Esophagus muscularis mucosa (tissue), 4 donors: ENCODE results near the gene PPME1. TPM values are rescaled to one million over a fixed set of nuclear protein-coding genes. Genes with fewer than 3 reads are reported as not detected.
"Not testable (repeated sequence)": the region's sequence is repeated elsewhere in the genome, so short reads cannot be mapped to it uniquely, and the experiment has no call there.

Experiments
- DNase-seq: peaks from one replicate; pipeline ENCODE4 v3.0.0-alpha.2; 2017; ENCODE audit errors: extremely low spot score
- H3K27ac ChIP-seq, 4 donors: fragments of 200-600 bp; sonication (generic); replicated peaks in 1 of 4; 1 replicate in 3 of 4; 2 replicates in 1 of 4; pipeline ENCODE4 v1.5.1; 2016 to 2019; ENCODE audit warnings: mild to moderate bottlenecking in 1 of 4
- H3K27me3 ChIP-seq, 4 donors: fragments of 200-600 bp; sonication (generic); one replicate each; pipeline versions ENCODE4 v1.5.1 to v1.6.0; 2016 to 2019
- H3K36me3 ChIP-seq, 4 donors: fragments of 200-600 bp; sonication (generic); one replicate each; pipeline ENCODE4 v1.5.1; 2016 to 2019
- H3K4me1 ChIP-seq, 4 donors: fragments of 200-600 bp; sonication (generic); one replicate each; pipeline ENCODE4 v1.5.1; 2016 to 2019
- H3K4me3 ChIP-seq, 4 donors: fragments of 200-600 bp; sonication (generic); 1 replicate in 2 of 4; 2 replicates in 2 of 4; pipeline ENCODE4 v1.5.1; 2016 to 2019; ENCODE audit warnings: mild to moderate bottlenecking in 4 of 4, moderate library complexity in 1 of 4
- H3K9me3 ChIP-seq, 4 donors: fragments of 200-600 bp; sonication (generic); 1 replicate in 3 of 4; 2 replicates in 1 of 4; pipeline ENCODE4 v1.5.1; 2016 to 2019
- EP300 ChIP-seq: sonication (generic); formaldehyde crosslinking; IDR thresholded peaks from one replicate; pipeline ENCODE4 v1.6.1; 2017; ENCODE audit warnings: antibody characterized with exemption
- POLR2A ChIP-seq: fragments of 450-650 bp; IDR thresholded peaks from one replicate; pipeline ENCODE4 v1.6.1; 2017; ENCODE audit warnings: antibody characterized with exemption, moderate library complexity, mild to moderate bottlenecking, low read depth
- POLR2AphosphoS5 ChIP-seq, 2 donors: sonication (generic); formaldehyde crosslinking; IDR thresholded peaks; one replicate each; pipeline ENCODE4 v1.6.1; 2017; ENCODE audit warnings: antibody characterized with exemption in 2 of 2
- WGBS: methylation state at CpG from one replicate; pipeline ENCODE4 v1.1.5; 2018; 5-methylcytosine and 5-hydroxymethylcytosine counted together
- intact Hi-C: fragments of 100-400 bp; cut with DNase I; formaldehyde crosslinking; loops from one replicate; pipeline ENCODE4 v1.15.1; 2023
- total RNA-seq, 4 donors: library from RNA; depleted of rRNA; stranded (reverse); fragments of >200 nt; gene quantifications; one replicate each; pipeline versions ENCODE4 v1.1.0 to v1.2.1, GENCODE V29; 2016
- TF ChIP-seq, protein P1 (sequence below), 3 experiments: fragments of 200-600 bp in 2 of 3; fragments of 450-650 bp in 1 of 3; sonication (generic) in 2 of 3; IDR thresholded peaks; one replicate each; pipeline ENCODE4 v1.5.1; 2017 to 2019; ENCODE audit warnings: antibody characterized with exemption in 3 of 3, mild to moderate bottlenecking in 2 of 3, moderate library complexity in 1 of 3

PPME1 gene
- total RNA-seq, 4 donors from 2014 or later, result 25.3 to 45.2 (median 31.0) TPM

DNA sequence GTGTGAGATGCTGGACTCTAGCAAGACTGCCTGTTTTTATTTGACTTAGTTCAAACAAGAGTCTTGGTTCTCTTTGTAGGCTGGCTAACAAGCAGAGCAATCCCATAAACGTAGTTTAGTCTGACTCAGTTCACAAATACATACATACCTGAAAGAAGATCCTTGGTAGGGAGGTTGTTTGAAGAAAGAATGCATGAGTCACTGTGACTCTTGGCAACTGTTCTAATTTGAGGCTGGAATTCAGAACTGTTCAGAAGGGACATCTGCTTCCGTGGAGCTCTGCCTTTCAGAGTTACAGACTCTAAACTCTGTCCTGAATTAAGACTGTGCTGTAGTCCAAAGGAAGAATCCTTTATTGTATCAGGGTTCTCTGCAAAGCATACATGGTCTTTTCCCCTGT lies 32.5 kb upstream of the PPME1 start:
- no peaks in the 10 kb centered on the region for H3K9me3 ChIP-seq
- intact Hi-C loops, result loop anchor here (5.0 kb wide), 1 partner anchor 34 kb away; the partner anchor contains the start of genes C2CD3 and PPME1
- H3K36me3 ChIP-seq, result peaks cover 0 to 34% (median 9%) of the 10 kb centered on the region in 4 donors
- 35% methylated on average over 2 of the region's 2 CpGs for WGBS
- peak overlapping the region in 2 of 4 donors; percentile 3 to 4 for H3K4me3 ChIP-seq
- peak overlapping the region; percentile 76 to 81 (median 78) for H3K27ac ChIP-seq
- peaks cover 17 to 57% (median 33%) of the 10 kb centered on the region in 4 donors for H3K4me1 ChIP-seq
- no peaks in the 10 kb centered on the region for H3K27me3 ChIP-seq
- TF ChIP-seq, protein P1, sequence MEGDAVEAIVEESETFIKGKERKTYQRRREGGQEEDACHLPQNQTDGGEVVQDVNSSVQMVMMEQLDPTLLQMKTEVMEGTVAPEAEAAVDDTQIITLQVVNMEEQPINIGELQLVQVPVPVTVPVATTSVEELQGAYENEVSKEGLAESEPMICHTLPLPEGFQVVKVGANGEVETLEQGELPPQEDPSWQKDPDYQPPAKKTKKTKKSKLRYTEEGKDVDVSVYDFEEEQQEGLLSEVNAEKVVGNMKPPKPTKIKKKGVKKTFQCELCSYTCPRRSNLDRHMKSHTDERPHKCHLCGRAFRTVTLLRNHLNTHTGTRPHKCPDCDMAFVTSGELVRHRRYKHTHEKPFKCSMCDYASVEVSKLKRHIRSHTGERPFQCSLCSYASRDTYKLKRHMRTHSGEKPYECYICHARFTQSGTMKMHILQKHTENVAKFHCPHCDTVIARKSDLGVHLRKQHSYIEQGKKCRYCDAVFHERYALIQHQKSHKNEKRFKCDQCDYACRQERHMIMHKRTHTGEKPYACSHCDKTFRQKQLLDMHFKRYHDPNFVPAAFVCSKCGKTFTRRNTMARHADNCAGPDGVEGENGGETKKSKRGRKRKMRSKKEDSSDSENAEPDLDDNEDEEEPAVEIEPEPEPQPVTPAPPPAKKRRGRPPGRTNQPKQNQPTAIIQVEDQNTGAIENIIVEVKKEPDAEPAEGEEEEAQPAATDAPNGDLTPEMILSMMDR (IDR thresholded peaks at IDR 0.05), result no peak
- TF ChIP-seq POLR2A (no peak), POLR2AphosphoS5 (IDR thresholded peaks at IDR 0.05) (peak; percentile 30 to 76), EP300 (no peak)
- DNase-seq, result no peak

DNA sequence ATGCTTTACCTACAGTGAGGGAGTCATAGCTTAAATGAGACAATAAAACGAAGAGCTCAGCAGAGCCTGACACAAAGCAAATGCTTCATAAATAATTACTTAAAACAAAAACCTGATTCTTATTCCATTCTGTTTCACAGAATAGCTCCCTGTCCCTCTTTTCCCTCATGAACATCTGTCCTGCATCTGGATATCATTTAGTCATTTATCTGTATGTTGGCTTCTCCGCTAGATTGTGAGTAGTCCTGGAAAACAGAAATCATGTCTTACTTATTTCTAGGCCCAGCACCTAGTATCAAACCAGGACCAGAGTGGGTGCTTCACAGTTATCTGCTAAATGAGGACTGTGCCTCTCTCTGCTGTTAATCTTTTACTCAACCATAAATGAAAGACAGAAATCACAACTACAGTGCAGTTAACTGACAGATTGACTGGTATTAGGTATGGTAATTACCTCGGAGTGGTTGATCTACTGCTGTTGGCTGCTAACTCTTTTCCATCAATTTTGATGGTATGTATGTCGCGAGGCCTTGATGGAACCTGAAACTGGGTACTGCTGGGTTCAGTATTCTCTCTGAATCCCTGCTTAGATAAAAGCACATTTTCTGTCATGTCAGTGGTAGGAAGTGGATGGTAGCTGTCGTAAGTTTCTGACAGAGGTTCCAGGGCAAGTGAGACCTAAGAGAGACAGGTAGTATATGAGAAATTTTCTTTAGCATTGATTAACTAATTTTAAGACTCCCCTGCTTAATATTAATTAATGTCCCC lies 31.8 kb upstream of the PPME1 start:
- TF ChIP-seq POLR2AphosphoS5 (IDR thresholded peaks at IDR 0.05), result no peak
- TF ChIP-seq POLR2A, result no peak
- no peak for TF ChIP-seq EP300
- TF ChIP-seq, protein P1 (IDR thresholded peaks at IDR 0.05), result no peak
- no peak for DNase-seq
- no peak overlapping the region for H3K4me3 ChIP-seq
- H3K27me3 ChIP-seq, result no peaks in the 10 kb centered on the region
- no peaks in the 10 kb centered on the region for H3K9me3 ChIP-seq
- WGBS, result 83% methylated on average over 6 of the region's 6 CpGs
- peaks cover 17 to 56% (median 33%) of the 10 kb centered on the region in 4 donors for H3K4me1 ChIP-seq
- peaks cover 0 to 27% (median 8%) of the 10 kb centered on the region in 4 donors for H3K36me3 ChIP-seq
- intact Hi-C loops, result loop anchor here (5.0 kb wide), 1 partner anchor 33 kb away; the partner anchor contains the start of genes C2CD3 and PPME1
- peak overlapping the region; percentile 76 to 81 (median 78) for H3K27ac ChIP-seq

DNA sequence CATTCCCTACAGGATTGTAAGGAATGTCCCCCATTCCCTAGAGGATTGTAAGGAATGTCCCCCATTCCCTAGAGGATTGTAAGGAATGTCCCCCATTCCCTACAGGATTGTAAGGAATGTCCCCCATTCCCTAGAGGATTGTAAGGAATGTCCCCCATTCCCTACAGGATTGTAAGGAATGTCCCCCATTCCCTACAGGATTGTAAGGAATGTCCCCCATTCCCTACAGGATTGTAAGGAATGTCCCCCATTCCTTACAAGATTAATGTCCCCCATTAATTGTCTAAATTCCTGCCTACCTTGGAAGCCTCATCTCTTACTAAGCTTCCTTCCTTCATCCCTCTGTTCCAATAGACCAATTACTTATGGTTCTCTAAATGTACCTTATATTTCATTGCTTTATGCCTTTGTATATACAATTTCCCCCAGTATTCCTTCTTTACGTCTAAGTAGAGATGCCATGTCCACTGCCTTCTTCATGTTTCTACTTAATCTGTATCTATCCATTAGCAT lies 31.1 kb upstream of the PPME1 start:
- H3K9me3 ChIP-seq, DNase-seq, H3K4me3 ChIP-seq, H3K27me3 ChIP-seq: not testable (repeated sequence)
- WGBS, result 94% methylated on average over 1 of the region's 1 CpG
- Histone ChIP-seq H3K27ac (peak overlapping the region; percentile 76 to 81 (median 78)), H3K36me3 (peaks cover 0 to 26% (median 8%) of the 10 kb centered on the region in 4 donors), H3K4me1 (peaks cover 17 to 52% (median 33%) of the 10 kb centered on the region in 4 donors)
- intact Hi-C loops, result loop anchor here (5.0 kb wide), 1 partner anchor 32 kb away; the partner anchor contains the start of genes C2CD3 and PPME1

DNA sequence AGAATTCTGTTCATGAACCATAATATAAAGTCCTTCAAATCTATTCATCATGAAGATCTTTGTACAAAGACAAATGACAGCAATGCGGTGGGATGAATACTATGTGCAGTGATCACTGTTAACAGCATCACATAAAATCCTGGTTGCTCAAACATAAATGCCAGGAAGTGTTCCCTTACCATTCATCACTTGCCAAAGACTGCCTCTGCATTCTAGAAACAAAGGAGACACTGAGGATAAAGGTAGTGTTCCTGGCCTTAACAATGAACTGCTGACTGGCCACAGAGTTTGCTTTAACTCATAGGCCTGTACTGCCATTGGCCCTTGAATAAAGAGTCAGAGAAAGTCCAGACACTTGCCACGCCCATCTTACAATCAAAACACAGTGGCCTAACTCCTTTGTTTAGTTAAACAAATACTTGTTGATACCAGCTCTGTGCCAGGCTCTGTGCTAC lies 29.8 kb upstream of the PPME1 start:
- intact Hi-C loops, result no loop called here

More for the DNA sequence above, 29.8 kb upstream of the PPME1 start:
- Histone ChIP-seq H3K27ac (no peak overlapping the region), H3K36me3 (peaks cover 0 to 13% (median 4%) of the 10 kb centered on the region in 4 donors), H3K27me3 (no peaks in the 10 kb centered on the region), H3K9me3 (no peaks in the 10 kb centered on the region), H3K4me1 (peaks cover 17 to 46% (median 33%) of the 10 kb centered on the region in 4 donors), H3K4me3 (no peak overlapping the region)
- TF ChIP-seq EP300, result no peak
- no peak for TF ChIP-seq POLR2A
- TF ChIP-seq, protein P1 (IDR thresholded peaks at IDR 0.05), result no peak
- TF ChIP-seq POLR2AphosphoS5 (IDR thresholded peaks at IDR 0.05), result no peak
- WGBS, result 74% methylated on average over 2 of the region's 2 CpGs
- DNase-seq, result no peak
